Right atrium auricular region (tissue), 2 donors: ENCODE measurements around the gene SSBP2. TPM values are rescaled to one million over a fixed set of nuclear protein-coding genes. Genes with fewer than 3 reads are reported as not detected.

Experiments used
- DNase-seq: peaks from one replicate; pipeline ENCODE4 v3.0.0-alpha.2; 2019; ENCODE audit warnings: low spot score
- H3K27ac ChIP-seq, 2 donors: fragments of 200-600 bp; sonication (generic); 1 replicate in 1 of 2; 2 replicates in 1 of 2; pipeline ENCODE4 v1.5.1; 2016 to 2019
- H3K27me3 ChIP-seq, 2 donors: fragments of 200-600 bp; sonication (generic); one replicate each; pipeline versions ENCODE4 v1.5.1 to v1.6.0; 2017 to 2019
- H3K36me3 ChIP-seq: fragments of 200-600 bp; sonication (generic); one replicate; pipeline ENCODE4 v1.5.1; 2016
- H3K4me1 ChIP-seq, 2 donors: fragments of 200-600 bp; sonication (generic); one replicate each; pipeline versions ENCODE4 v1.5.1 to v1.6.0; 2017 to 2019
- H3K4me3 ChIP-seq, 2 donors: fragments of 200-600 bp; sonication (generic); 1 replicate in 1 of 2; 2 replicates in 1 of 2; pipeline ENCODE4 v1.5.1; 2017 to 2019; ENCODE audit warnings: mild to moderate bottlenecking in 1 of 2, moderate library complexity in 1 of 2
- H3K9me3 ChIP-seq, 2 donors: fragments of 200-600 bp; sonication (generic); one replicate each; pipeline ENCODE4 v1.5.1; 2019
- CTCF ChIP-seq, 2 donors: fragments of 200-600 bp; sonication (generic); IDR thresholded peaks; one replicate each; pipeline ENCODE4 v1.5.1; 2019; ENCODE audit warnings: antibody characterized with exemption in 2 of 2
- total RNA-seq, 2 donors: library from RNA; depleted of rRNA; stranded (reverse); fragments of >200 nt; gene quantifications; one replicate each; pipeline ENCODE4 v1.1.0, GENCODE V29; 2016

SSBP2 gene
- total RNA-seq, 2 donors from 2014 or later, result 29.3 to 55.1 TPM

- no peak for TF ChIP-seq CTCF (IDR thresholded peaks at IDR 0.05)
- no peak overlapping the region for H3K27ac ChIP-seq
- no peaks in the 10 kb centered on the region for H3K4me1 ChIP-seq
- no peaks in the 10 kb centered on the region for H3K36me3 ChIP-seq
- no peaks in the 10 kb centered on the region for H3K27me3 ChIP-seq
- peaks cover 0 to 12% of the 10 kb centered on the region in 2 donors for H3K9me3 ChIP-seq
- no peak overlapping the region for H3K4me3 ChIP-seq
- DNase-seq, result no peak
Measured at GRCh38 chr5:81696418-81697397, 54.2 kb downstream of the SSBP2 start.

DNA sequence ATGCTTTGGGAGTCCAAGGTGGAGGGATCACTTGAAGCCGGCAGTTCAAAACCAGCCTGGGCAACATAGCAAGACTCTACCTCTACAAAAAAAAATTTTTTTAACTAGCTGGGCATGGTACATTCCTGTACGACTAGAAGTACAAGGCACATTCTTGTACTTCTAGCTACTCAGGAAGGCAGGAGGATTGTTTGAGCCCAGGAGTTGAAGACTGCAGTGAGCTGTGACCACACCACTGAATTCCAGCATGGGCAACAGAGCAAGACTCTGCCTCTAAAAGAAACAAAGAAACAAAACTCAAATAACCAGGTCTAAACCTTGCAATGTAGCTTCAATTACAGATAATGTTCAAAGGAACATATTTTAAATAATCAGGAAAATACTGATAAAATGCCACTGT is 56.2 kb downstream of the SSBP2 start:
- no peaks in the 10 kb centered on the region for H3K27me3 ChIP-seq

DNA sequence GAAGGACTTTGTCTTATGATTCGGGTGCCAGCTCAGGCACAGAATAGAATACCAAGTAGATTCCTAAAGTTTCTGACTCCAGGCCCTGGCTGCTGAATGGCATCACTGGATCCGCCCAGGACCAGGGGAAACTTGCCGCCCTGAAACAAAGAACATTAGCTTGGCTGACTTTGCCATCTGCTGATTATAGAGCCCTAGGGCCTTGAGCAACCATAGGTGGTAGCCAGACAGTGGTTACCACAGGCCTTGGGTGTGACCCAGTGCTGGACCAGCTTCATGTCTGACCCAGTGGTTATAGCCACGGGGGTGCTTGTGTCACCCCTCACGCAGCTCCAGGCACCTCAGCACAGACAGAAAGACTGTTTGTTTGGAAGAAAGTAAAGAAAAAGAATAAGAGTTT is 62.7 kb downstream of the SSBP2 start:
- Histone ChIP-seq H3K4me1 (no peaks in the 10 kb centered on the region), H3K27ac (no peak overlapping the region), H3K9me3 (peaks cover 0 to 6% of the 10 kb centered on the region in 2 donors), H3K4me3 (no peak overlapping the region), H3K27me3 (no peaks in the 10 kb centered on the region), H3K36me3 (no peaks in the 10 kb centered on the region)
- DNase-seq, result no peak
- no peak for TF ChIP-seq CTCF (IDR thresholded peaks at IDR 0.05)

More for the DNA sequence above, 56.2 kb downstream of the SSBP2 start:
- Histone ChIP-seq H3K27ac (no peak overlapping the region), H3K4me3 (no peak overlapping the region), H3K4me1 (no peaks in the 10 kb centered on the region), H3K9me3 (peaks cover 0 to 6% of the 10 kb centered on the region in 2 donors), H3K36me3 (no peaks in the 10 kb centered on the region)
- TF ChIP-seq CTCF (IDR thresholded peaks at IDR 0.05), result no peak
- DNase-seq, result no peak

DNA sequence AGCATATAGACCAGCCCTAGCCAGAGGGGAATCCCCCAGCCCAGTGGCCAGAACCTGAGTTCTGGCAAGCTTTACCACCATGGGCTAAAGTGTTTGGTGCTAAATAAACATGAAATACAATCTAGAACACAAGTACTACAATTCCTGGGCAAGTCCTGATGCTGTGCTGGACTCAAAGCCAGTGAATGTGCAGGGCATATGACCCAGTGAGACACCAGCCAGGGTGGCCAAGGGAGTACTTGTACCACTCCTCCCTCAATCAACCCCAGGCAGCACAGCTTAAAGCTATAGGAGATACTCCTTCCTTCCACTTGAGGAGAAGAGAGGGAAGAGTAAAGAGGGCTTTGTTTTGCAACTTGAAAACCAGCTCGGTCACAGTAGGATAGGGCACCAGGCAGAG is 63.6 kb downstream of the SSBP2 start:
- Histone ChIP-seq H3K4me3 (no peak overlapping the region), H3K27ac (no peak overlapping the region), H3K27me3 (no peaks in the 10 kb centered on the region), H3K36me3 (no peaks in the 10 kb centered on the region), H3K4me1 (no peaks in the 10 kb centered on the region), H3K9me3 (peaks cover 0 to 7% of the 10 kb centered on the region in 2 donors)
- no peak for DNase-seq
- no peak for TF ChIP-seq CTCF (IDR thresholded peaks at IDR 0.05)

DNA sequence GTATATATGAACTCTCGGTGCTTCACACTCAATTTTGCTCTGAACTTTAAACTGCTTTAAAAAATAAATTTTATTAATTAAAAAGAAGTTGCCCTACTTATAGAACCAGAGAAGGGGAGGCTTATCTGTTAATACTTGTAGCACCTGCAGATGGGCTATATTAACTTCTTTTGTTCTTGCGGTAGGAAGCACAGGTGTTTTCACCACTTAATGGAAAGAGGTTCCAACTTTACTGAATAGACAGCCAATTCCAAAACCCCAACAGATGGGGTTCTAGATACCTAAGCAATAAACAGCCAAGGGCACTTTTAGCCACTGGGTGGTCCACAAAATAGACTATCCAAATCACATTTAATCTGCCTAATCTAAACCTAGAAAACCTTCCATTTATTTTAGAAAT is 65.4 kb downstream of the SSBP2 start:
- no peaks in the 10 kb centered on the region for H3K4me1 ChIP-seq
- H3K36me3 ChIP-seq, result no peaks in the 10 kb centered on the region
- TF ChIP-seq CTCF (IDR thresholded peaks at IDR 0.05), result no peak
- no peak overlapping the region for H3K27ac ChIP-seq
- H3K27me3 ChIP-seq, result no peaks in the 10 kb centered on the region
- no peak overlapping the region for H3K4me3 ChIP-seq
- peaks cover 0 to 12% of the 10 kb centered on the region in 2 donors for H3K9me3 ChIP-seq
- no peak for DNase-seq
